Psoas muscle (tissue), 8 donors: Measurements from ENCODE around the gene ZBTB17. TPM values are rescaled to one million over a fixed set of nuclear protein-coding genes. Genes with fewer than 3 reads are reported as not detected.

Experiments
- ATAC-seq, 4 donors: fragments of 200-7000 bp; cut with Tn5 transposase; one replicate each; pipeline ENCODE4 v1.9.1; 2020; ENCODE audit warnings: moderate library complexity in 3 of 4, mild to moderate bottlenecking in 2 of 4
- DNase-seq, 2 donors: peaks; one replicate each; pipeline ENCODE4 v3.0.0-alpha.2; 2020
- H3K27ac ChIP-seq: fragments of 200-600 bp; one replicate; pipeline ENCODE4 v1.8.0; 2022
- H3K27me3 ChIP-seq, 3 donors: fragments of 200-600 bp in 1 of 3; one replicate each; pipeline versions ENCODE4 v1.6.1 to v1.8.0; 2013 to 2022; ENCODE audit warnings: low read length in 2 of 3, mild to moderate bottlenecking in 2 of 3, moderate library complexity in 1 of 3; ENCODE audit not compliant: insufficient read depth in 3 of 3
- H3K36me3 ChIP-seq, 2 donors: fragments of 200-600 bp in 1 of 2; one replicate each; pipeline versions ENCODE4 v1.6.1 to v1.8.0; 2013 to 2022; ENCODE audit warnings: low read depth in 1 of 2, mild to moderate bottlenecking in 1 of 2, moderate library complexity in 1 of 2; ENCODE audit not compliant: insufficient read depth in 1 of 2
- H3K4me1 ChIP-seq: fragments of 200-600 bp; one replicate; pipeline ENCODE4 v1.8.0; 2022
- H3K4me3 ChIP-seq: fragments of 200-600 bp; one replicate; pipeline ENCODE4 v1.8.0; 2022; ENCODE audit warnings: mild to moderate bottlenecking
- H3K9me3 ChIP-seq: fragments of 200-600 bp; one replicate; pipeline ENCODE4 v1.8.0; 2022
- WGBS, 3 donors: extraction: QIAGEN DNeasy Blood & Tissue Kit; methylation state at CpG; one replicate each; pipeline versions ENCODE4 v1.1.6 to v1.1.7; 2013; 5-methylcytosine and 5-hydroxymethylcytosine counted together
- intact Hi-C, 2 donors: fragments of 100-400 bp; cut with DNase I; formaldehyde crosslinking; loops; one replicate each; pipeline versions ENCODE4 v1.11.0 to v1.14.2; 2022
- polyA plus RNA-seq, 3 donors: library from polyadenylated mRNA; stranded (reverse); fragments of 200-250 nt; gene quantifications; one replicate each; pipeline ENCODE4 v1.2.3, GENCODE V29; 2013
- total RNA-seq, 4 donors: library from RNA; stranded (reverse); fragmentation: NEBNext Ultra II Directional in 2 of 4; extraction: Animal tissue kit (Norgen Biotek cat#: 25700) in 2 of 4; gene quantifications; one replicate each; pipeline versions ENCODE4 v1.2.1 to v1.2.4, GENCODE V29; 2021 to 2023
- TF ChIP-seq, protein P1 (sequence below): fragments of 200-600 bp; IDR thresholded peaks from one replicate; pipeline ENCODE4 v1.8.0; 2022; ENCODE audit warnings: antibody characterized with exemption
- donor health status: healthy with polysubstance abuse.
- donor health status: DM: no; HTN: no; CAD: no; lungs with moderate emphysema.
- donor health status: Bipolar disorder and iron deficiency.
- donor health status: healthy.
- donor health status: DM: yes; HTN: yes; CAD: no.
- donor health status: DM: no; HTN: no; CAD: no.
- donor health status: DM: no; HTN: no; CAD: no.
- donor health status: DM: yes; HTN: yes; CAD: no.

The ZBTB17 gene
- total and polyA plus RNA-seq, 7 donors = 23.5 to 44.3 (median 29.5) TPM

- Histone ChIP-seq H3K36me3 (peaks cover 5 to 36% of the 10 kb centered on the region in 2 donors), H3K27ac (no peak overlapping the region), H3K4me3 (no peak overlapping the region), H3K27me3 (no peaks in the 10 kb centered on the region), H3K9me3 (no peaks in the 10 kb centered on the region), H3K4me1 (peaks cover 11% of the 10 kb centered on the region)
- 89 to 94% (median 91%) methylated on average over 4 of the region's 4 CpGs for WGBS, 3 donors
- DNase-seq = no peak
- intact Hi-C loops = loop anchor here in 1 of 2 donors (2.0 kb wide), 1 partner anchor 23 kb away; no protein-coding TSS in a partner anchor
- TF ChIP-seq, protein P1, sequence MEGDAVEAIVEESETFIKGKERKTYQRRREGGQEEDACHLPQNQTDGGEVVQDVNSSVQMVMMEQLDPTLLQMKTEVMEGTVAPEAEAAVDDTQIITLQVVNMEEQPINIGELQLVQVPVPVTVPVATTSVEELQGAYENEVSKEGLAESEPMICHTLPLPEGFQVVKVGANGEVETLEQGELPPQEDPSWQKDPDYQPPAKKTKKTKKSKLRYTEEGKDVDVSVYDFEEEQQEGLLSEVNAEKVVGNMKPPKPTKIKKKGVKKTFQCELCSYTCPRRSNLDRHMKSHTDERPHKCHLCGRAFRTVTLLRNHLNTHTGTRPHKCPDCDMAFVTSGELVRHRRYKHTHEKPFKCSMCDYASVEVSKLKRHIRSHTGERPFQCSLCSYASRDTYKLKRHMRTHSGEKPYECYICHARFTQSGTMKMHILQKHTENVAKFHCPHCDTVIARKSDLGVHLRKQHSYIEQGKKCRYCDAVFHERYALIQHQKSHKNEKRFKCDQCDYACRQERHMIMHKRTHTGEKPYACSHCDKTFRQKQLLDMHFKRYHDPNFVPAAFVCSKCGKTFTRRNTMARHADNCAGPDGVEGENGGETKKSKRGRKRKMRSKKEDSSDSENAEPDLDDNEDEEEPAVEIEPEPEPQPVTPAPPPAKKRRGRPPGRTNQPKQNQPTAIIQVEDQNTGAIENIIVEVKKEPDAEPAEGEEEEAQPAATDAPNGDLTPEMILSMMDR = no peak
- no peak for ATAC-seq
Observed at GRCh38 chr1:15973772-15974171, 2.1 kb downstream of the ZBTB17 start.

GRCh38 chr1:15972409-15972808 is 3.5 kb downstream of the ZBTB17 start:
- intact Hi-C loops = no loop called here
- Histone ChIP-seq H3K36me3 (peaks cover 5 to 44% of the 10 kb centered on the region in 2 donors), H3K4me3 (no peak overlapping the region), H3K9me3 (no peaks in the 10 kb centered on the region), H3K27ac (no peak overlapping the region), H3K27me3 (no peaks in the 10 kb centered on the region), H3K4me1 (peaks cover 16% of the 10 kb centered on the region)
- TF ChIP-seq, protein P1 = no peak
- WGBS, 3 donors = 89 to 100% (median 98%) methylated on average over 1 of the region's 1 CpG
- ATAC-seq (no peak), DNase-seq (no peak)

- H3K4me1 ChIP-seq = peaks cover 11% of the 10 kb centered on the region
- ATAC-seq (no peak), DNase-seq (no peak)
- H3K36me3 ChIP-seq = peaks cover 5 to 44% of the 10 kb centered on the region in 2 donors
- no peaks in the 10 kb centered on the region for H3K27me3 ChIP-seq
- no peaks in the 10 kb centered on the region for H3K9me3 ChIP-seq
- no peak overlapping the region for H3K4me3 ChIP-seq
- TF ChIP-seq, protein P1 = no peak
- intact Hi-C loops = no loop called here
- H3K27ac ChIP-seq = no peak overlapping the region
Observed at GRCh38 chr1:15970911-15971310, 5.0 kb downstream of the ZBTB17 start.

- H3K27me3 ChIP-seq = no peaks in the 10 kb centered on the region
- intact Hi-C loops = no loop called here
Observed at GRCh38 chr1:15969321-15969880, 6.5 kb downstream of the ZBTB17 start.

More at GRCh38 chr1:15969321-15969880, 6.5 kb downstream of the ZBTB17 start:
- H3K9me3 ChIP-seq = no peaks in the 10 kb centered on the region
- no peak overlapping the region for H3K27ac ChIP-seq
- 98 to 100% (median 98%) methylated on average over 13 of the region's 13 CpGs for WGBS, 3 donors
- no peak overlapping the region for H3K4me3 ChIP-seq
- TF ChIP-seq, protein P1 = no peak
- peaks cover 5 to 44% of the 10 kb centered on the region in 2 donors for H3K36me3 ChIP-seq
- DNase-seq = no peak
- peaks cover 13% of the 10 kb centered on the region for H3K4me1 ChIP-seq
- ATAC-seq = no peak
